ENCODE data around the gene GM2A. TPM values are rescaled to one million over a fixed set of nuclear protein-coding genes. Genes with fewer than 3 reads are reported as not detected.
"Not testable (repeated sequence)": the region's sequence is repeated elsewhere in the genome, so short reads cannot be mapped to it uniquely, and the experiment has no call there.

Gene GM2A
- total RNA-seq, 1 donor from 2014 or later, result 41.9 TPM

GRCh38 chr5:151248651-151249050 is 4.3 kb upstream of the GM2A start:
- intact Hi-C loops (cut with DNase I), result no loop called here
- no peak for DNase-seq (ENCODE audit: low spot score)
- ATAC-seq, result no peak

GRCh38 chr5:151249281-151249680 is 3.7 kb upstream of the GM2A start:
- intact Hi-C loops (cut with DNase I), result no loop called here
- ATAC-seq, result no peak

GRCh38 chr5:151250346-151251000 is 2.5 kb upstream of the GM2A start:
- DNase-seq (ENCODE audit: low spot score), result no peak
- no peak for ATAC-seq
- intact Hi-C loops (cut with DNase I), result no loop called here

More at GRCh38 chr5:151249281-151249680, 3.7 kb upstream of the GM2A start:
- DNase-seq (ENCODE audit: low spot score), result no peak

- no peak for DNase-seq (ENCODE audit: low spot score)
Measured at GRCh38 chr5:151251001-151251551, 1.9 kb upstream of the GM2A start.

GRCh38 chr5:151251621-151252020 is 1.4 kb upstream of the GM2A start:
- DNase-seq (ENCODE audit: low spot score), result no peak

More at GRCh38 chr5:151251001-151251551, 1.9 kb upstream of the GM2A start:
- ATAC-seq, result no peak
- intact Hi-C loops (cut with DNase I), result no loop called here

GRCh38 chr5:151253605-151253950 is 593 bp downstream of the GM2A start:
- intact Hi-C loops (cut with DNase I), result no loop called here
- DNase-seq (ENCODE audit: low spot score), result no peak
- no peak for ATAC-seq

More at GRCh38 chr5:151251621-151252020, 1.4 kb upstream of the GM2A start:
- ATAC-seq, result no peak
- intact Hi-C loops (cut with DNase I), result no loop called here

- intact Hi-C loops (cut with DNase I), result no loop called here
- no peak for DNase-seq (ENCODE audit: low spot score)
- ATAC-seq, result no peak
Measured at GRCh38 chr5:151254556-151254955, 1.6 kb downstream of the GM2A start.

GRCh38 chr5:151254990-151255389 is 2.0 kb downstream of the GM2A start:
- intact Hi-C loops (cut with DNase I); DNase-seq (ENCODE audit: low spot score); ATAC-seq: not testable (repeated sequence)

- DNase-seq (ENCODE audit: low spot score) (no peak), ATAC-seq (no peak)
- intact Hi-C loops (cut with DNase I), result no loop called here
Measured at GRCh38 chr5:151255621-151256286, 2.8 kb downstream of the GM2A start.

- intact Hi-C loops (cut with DNase I), result no loop called here
- ATAC-seq, result no peak
- no peak for DNase-seq (ENCODE audit: low spot score)
Measured at GRCh38 chr5:151257731-151258181, 4.8 kb downstream of the GM2A start.

GRCh38 chr5:151258201-151258611 is 5.2 kb downstream of the GM2A start:
- DNase-seq (ENCODE audit: low spot score) (no peak), ATAC-seq (peak; percentile 70)
- intact Hi-C loops (cut with DNase I), result no loop called here

- intact Hi-C loops (cut with DNase I), result no loop called here
- DNase-seq (ENCODE audit: low spot score) (no peak), ATAC-seq (no peak)
Measured at GRCh38 chr5:151258816-151259215, 5.8 kb downstream of the GM2A start.

GRCh38 chr5:151259931-151260330 is 6.9 kb downstream of the GM2A start:
- intact Hi-C loops (cut with DNase I), result no loop called here
- no peak for ATAC-seq

GRCh38 chr5:151262532-151262931 is 9.5 kb downstream of the GM2A start:
- no peak for ATAC-seq
- intact Hi-C loops (cut with DNase I), result no loop called here
- no peak for DNase-seq (ENCODE audit: low spot score)

More at GRCh38 chr5:151259931-151260330, 6.9 kb downstream of the GM2A start:
- no peak for DNase-seq (ENCODE audit: low spot score)

GRCh38 chr5:151264113-151264512 is 11.1 kb downstream of the GM2A start:
- DNase-seq (ENCODE audit: low spot score), result no peak
- ATAC-seq, result no peak
- intact Hi-C loops (cut with DNase I), result no loop called here

- intact Hi-C loops (cut with DNase I), result no loop called here
- no peak for ATAC-seq
- DNase-seq (ENCODE audit: low spot score), result no peak
Measured at GRCh38 chr5:151267491-151268260, 14.7 kb downstream of the GM2A start.

GRCh38 chr5:151270599-151270998 is 17.6 kb downstream of the GM2A start:
- ATAC-seq, result no peak
- no peak for DNase-seq (ENCODE audit: low spot score)
- intact Hi-C loops (cut with DNase I), result no loop called here

GRCh38 chr5:151271336-151271735 is 18.4 kb downstream of the GM2A start:
- ATAC-seq (no peak), DNase-seq (ENCODE audit: low spot score) (no peak)
- intact Hi-C loops (cut with DNase I), result no loop called here

GRCh38 chr5:151274666-151275065 is 21.7 kb downstream of the GM2A start:
- no peak for ATAC-seq
- intact Hi-C loops (cut with DNase I), result no loop called here
- DNase-seq (ENCODE audit: low spot score), result no peak

GRCh38 chr5:151275803-151276202 is 22.8 kb downstream of the GM2A start:
- ATAC-seq (no peak), DNase-seq (ENCODE audit: low spot score) (no peak)
- intact Hi-C loops (cut with DNase I), result no loop called here
